Posterior vena cava (tissue), 2 donors: ENCODE data around the gene PLRG1. TPM values are rescaled to one million over a fixed set of nuclear protein-coding genes. Genes with fewer than 3 reads are reported as not detected.
A peak's percentile ranks its signal among the peaks of the same experiment; 100 is the strongest.

Experiments
- DNase-seq: peaks from one replicate; pipeline ENCODE4 v3.0.0-alpha.2; 2020; ENCODE audit warnings: low spot score
- intact Hi-C, 2 donors: fragments of 100-400 bp; cut with DNase I; formaldehyde crosslinking; loops; one replicate each; pipeline versions ENCODE4 v1.14.1 to v1.14.2; 2022 to 2023
- total RNA-seq, 2 donors: library from RNA; stranded (reverse); fragmentation: NEBNext Ultra II Directional; extraction: Animal tissue kit (Norgen Biotek cat#: 25700); gene quantifications; one replicate each; pipeline ENCODE4 v1.2.1, GENCODE V29; 2021
- donor health status: DM: yes; HTN: yes; CAD: no.
- donor health status: DM: yes; HTN: yes; CAD: no.

The PLRG1 gene
- total RNA-seq, 2 donors from 2014 or later: 66.8 to 69.5 TPM

- intact Hi-C loops: no loop called here
- no peak for DNase-seq
These were observed 29.7 kb upstream of the PLRG1 start for GRCh38 chr4:154579927-154580326.

- no peak for DNase-seq
- intact Hi-C loops: no loop called here
These were observed 28.7 kb upstream of the PLRG1 start for GRCh38 chr4:154578919-154579318.

GRCh38 chr4:154577324-154577723, 27.1 kb upstream of the PLRG1 start:
- no peak for DNase-seq
- intact Hi-C loops: no loop called here

DNA sequence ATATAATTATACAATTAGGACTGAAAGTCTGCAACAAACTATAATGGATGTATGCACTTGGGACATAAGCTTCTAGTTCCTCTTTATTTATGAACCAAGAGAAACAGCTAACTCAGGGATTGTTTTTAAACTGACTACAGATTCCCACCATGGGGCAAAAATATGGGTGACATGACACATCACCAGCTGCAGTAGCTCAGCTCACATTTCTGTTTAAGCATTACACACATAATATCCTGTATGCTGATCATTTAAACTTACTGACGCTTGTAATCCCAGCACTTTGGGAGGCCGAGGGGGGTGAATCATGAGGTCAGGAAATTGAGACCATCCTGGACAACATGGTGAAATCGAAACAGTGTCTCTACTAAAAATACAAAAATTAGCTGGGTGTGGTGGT, 24.1 kb upstream of the PLRG1 start:
- intact Hi-C loops: no loop called here
- no peak for DNase-seq

DNA sequence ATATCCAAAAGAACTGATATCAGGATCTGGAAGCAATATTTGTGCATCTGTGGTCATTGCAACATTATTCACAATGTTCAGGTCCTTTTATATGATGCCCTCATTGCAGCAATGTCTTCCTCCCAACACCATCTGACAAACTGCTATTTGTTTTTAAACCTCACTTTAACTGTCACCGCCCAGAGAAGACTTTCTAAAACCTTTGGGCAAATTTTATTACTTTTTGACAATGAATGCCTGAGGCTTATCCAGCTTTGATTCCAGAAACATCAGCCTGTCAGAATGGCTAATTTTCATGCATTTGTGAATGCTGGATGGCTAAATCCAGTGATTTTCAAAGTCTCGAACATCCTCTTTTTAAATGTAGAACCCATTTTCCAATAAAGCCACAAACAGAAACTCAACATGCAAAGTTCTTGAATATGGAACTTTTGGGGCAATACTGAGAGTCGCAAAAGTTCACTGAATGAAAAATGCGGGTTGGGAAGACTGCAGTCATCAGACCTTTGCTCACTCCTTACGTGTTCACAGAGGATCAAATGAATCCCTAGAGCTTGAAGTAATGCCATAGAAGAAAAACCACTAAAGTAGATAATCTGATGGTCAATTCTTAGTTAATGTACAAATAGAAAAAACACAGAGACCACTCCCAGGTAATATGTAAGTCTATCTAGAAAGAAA, 23.1 kb upstream of the PLRG1 start:
- DNase-seq: no peak
- intact Hi-C loops: no loop called here

- intact Hi-C loops: loop anchor here in 1 of 2 donors (10.0 kb wide), 1 partner anchor 785 kb away; no protein-coding TSS in a partner anchor
- no peak for DNase-seq
These were observed 19.4 kb upstream of the PLRG1 start for GRCh38 chr4:154569584-154569983.

DNA sequence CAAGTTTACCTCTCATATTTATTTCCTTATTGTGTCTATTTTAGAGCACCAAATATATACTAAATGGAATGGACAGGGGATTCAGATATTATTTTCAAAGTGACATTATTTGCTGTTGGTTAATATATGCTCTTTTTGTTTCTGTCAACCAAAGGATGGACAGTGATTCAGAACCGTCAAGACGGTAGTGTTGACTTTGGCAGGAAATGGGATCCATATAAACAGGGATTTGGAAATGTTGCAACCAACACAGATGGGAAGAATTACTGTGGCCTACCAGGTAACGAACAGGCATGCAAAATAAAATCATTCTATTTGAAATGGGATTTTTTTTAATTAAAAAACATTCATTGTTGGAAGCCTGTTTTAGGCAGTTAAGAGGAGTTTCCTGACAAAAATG, 18.8 kb upstream of the PLRG1 start:
- no peak for DNase-seq
- intact Hi-C loops: loop anchor here in 1 of 2 donors (10.0 kb wide), 1 partner anchor 786 kb away; no protein-coding TSS in a partner anchor

GRCh38 chr4:154566639-154567204, 16.5 kb upstream of the PLRG1 start:
- no peak for DNase-seq
- intact Hi-C loops: loop anchor here in 1 of 2 donors (10.0 kb wide), 1 partner anchor 788 kb away; no protein-coding TSS in a partner anchor

GRCh38 chr4:154565704-154566103, 15.5 kb upstream of the PLRG1 start:
- intact Hi-C loops: loop anchor here in 1 of 2 donors (10.0 kb wide), 1 partner anchor 789 kb away; no protein-coding TSS in a partner anchor
- no peak for DNase-seq

GRCh38 chr4:154564311-154564710, 14.1 kb upstream of the PLRG1 start:
- intact Hi-C loops: loop anchor here in 1 of 2 donors (10.0 kb wide), 1 partner anchor 790 kb away; no protein-coding TSS in a partner anchor
- no peak for DNase-seq

DNA sequence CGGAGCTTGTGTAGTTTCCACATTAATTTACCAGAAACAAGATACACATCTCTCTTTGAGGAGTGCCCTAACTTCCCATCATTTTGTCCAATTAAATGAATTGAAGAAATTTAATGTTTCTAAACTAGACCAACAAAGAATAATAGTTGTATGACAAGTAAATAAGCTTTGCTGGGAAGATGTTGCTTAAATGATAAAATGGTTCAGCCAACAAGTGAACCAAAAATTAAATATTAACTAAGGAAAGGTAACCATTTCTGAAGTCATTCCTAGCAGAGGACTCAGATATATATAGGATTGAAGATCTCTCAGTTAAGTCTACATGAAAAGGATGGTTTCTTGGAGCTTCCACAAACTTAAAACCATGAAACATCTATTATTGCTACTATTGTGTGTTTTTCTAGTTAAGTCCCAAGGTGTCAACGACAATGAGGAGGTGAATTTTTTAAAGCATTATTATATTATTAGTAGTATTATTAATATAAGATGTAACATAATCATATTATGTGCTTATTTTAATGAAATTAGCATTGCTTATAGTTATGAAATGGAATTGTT, 12.6 kb upstream of the PLRG1 start, which contains the start of gene FGB:
Gene FGB (plus strand): TSS at position 315 of the 558 bp plus-strand sequence. CDS start 8 bp downstream, at position 323.
- intact Hi-C loops: loop anchor here in 1 of 2 donors (10.0 kb wide), 1 partner anchor 792 kb away; no protein-coding TSS in a partner anchor
- no peak for DNase-seq

GRCh38 chr4:154560824-154561231, 10.6 kb upstream of the PLRG1 start:
- intact Hi-C loops: loop anchor here in 1 of 2 donors (10.0 kb wide), 1 partner anchor 794 kb away; no protein-coding TSS in a partner anchor
- no peak for DNase-seq

DNA sequence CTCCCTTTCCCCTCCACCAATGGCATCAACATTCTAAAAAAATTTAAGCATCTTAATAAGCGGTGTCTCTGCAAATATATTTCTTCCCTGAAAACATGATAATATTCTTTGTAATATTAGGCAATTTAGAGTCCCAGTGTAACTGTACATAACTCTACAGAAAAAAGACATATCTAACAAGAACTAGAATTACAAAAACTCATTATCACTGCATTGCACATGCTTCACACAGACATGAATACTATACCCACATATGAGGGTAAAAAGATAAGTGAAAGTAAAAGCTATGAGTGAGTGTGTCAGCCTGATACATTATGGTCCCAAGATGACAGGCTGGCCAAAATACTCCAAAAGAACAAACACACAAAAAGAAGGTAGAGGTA, 10.2 kb upstream of the PLRG1 start:
- no peak for DNase-seq
- intact Hi-C loops: loop anchor here in 1 of 2 donors (10.0 kb wide), 1 partner anchor 794 kb away; no protein-coding TSS in a partner anchor

DNA sequence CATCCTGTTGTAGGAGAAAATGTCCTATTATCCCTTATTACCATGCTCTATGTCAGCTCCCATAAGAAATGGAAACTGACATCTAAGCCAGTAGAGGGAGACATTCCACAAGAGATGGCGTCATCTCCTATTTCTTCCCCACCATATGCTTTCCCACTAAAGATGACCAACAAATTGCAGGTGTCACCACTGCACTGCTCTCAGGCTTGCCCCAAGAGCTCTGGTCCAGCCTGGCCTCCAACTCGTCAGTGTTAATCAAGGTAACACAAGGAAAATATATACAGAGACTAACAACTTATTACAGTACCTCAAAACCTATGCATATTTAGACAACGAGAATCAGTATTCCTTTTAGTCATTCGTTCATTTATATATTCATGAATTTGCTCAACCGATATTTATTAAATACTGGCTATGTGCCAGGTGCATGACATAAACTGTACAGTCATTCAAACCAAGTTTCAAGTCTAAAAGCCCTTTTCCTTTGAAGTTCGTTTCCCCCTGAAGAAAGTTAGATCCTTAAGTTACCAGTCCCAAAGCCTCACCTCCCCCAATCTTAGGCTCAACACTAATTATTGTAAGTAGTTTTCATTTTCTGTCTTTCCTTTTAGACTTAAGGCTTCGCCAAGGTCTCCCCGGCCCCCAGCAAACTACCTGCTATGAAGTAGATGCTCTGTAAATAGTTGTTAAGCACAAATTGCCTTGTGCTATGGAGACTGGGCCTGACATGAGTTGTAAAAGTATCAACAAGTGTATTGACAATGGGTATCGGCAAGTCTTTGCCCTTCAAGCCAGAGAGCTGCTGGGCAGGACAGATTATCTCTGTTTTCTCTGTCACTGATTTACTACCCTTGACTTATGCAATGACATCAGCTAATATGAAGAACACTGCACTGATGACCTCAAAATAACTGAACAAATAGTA, 9.6 kb upstream of the PLRG1 start:
- DNase-seq: no peak
- intact Hi-C loops: loop anchor here in 1 of 2 donors (10.0 kb wide), 2 partner anchors 65 to 795 kb away; no protein-coding TSS in a partner anchor

- DNase-seq: no peak
- intact Hi-C loops: loop anchor here in 1 of 2 donors (10.0 kb wide), 1 partner anchor 66 kb away; no protein-coding TSS in a partner anchor
These were observed 8.9 kb upstream of the PLRG1 start for GRCh38 chr4:154559141-154559493.

DNA sequence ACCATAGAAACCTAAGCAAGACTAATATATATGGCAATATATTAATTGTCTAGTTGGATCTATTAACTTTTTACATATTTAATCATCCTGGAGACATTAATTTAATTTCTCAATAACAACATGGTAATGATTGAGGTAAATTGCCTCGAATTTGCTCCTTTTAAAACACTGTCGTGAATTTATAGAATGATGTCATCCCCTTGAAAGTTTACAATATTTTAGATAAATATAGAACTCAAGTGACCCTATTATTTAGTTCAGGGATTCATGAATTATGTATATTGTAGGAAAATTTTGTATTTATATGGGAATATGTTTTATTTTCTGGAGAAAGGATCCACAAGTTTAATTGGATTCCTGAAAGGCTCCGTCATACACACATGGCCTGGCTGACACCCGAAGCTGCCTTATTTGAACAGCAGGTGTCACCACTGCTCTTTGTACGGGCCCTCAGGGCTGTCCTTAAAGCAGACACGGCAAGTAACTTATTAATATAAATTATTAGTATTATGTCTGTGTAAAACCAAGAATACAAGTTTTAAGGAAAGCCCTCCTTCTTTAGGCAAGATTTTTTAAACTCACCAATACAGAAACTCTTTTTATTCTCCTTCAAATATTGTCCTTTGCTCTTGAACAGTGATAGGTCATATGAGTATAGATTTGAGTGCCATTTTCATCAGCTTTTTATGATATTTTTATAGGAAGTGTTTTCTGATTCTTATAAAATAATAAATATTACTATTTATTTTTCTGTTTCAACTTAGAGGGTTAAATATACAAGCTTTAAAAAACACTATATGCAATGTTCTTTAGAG, 1.9 kb upstream of the PLRG1 start:
- peak; percentile 86 for DNase-seq
- intact Hi-C loops: loop anchor here in 1 of 2 donors (10.0 kb wide), 1 partner anchor 73 kb away; no protein-coding TSS in a partner anchor

DNA sequence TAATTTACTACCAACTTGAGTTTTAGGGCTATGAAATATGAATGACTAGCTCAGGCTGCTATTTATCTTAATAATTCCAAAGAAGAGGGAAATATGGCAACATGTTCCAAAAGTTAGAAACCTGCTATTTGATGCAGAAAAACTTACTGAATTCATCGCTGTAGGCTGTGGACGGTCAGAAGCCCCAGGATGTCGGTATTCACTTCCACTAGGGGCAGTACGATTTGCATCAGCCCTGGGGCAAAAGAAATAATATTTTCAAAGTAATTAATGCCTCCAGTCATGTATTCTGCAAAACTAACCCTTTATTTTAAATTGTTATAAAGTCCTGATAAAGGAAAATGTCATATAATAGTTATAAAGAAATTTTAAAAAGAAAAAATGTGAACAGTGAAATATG, 4.5 kb downstream of the PLRG1 start:
- intact Hi-C loops: no loop called here
- DNase-seq: no peak

DNA sequence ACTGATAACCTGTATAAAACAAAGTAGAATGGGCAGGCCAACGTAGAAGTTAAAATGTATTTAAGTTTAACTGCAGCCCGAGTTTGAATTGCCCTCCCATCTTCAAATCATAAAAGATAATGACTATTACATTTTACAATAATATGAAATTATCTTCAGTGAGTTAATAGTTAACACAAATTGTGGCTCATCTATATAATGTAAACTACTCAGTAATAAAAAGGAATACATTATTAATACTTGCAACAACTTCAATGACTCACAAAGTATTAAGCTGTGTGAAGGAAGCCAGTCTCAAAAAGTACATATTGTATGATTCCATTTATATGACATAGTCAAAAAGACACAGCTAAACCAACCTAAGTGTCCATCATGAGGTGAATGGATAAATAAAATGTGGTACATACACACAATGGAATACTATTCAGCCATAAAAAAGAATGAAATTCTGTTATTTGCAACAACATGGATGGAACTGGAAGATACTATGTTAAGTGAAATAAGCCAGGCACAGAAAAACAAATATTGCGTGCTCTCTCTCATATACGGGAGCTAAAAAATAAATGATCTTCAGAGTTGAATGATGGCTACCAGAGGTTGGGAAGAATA, 7.8 kb downstream of the PLRG1 start:
- DNase-seq: no peak
- intact Hi-C loops: no loop called here
